ENCODE results near the gene ABCG4.

DNA sequence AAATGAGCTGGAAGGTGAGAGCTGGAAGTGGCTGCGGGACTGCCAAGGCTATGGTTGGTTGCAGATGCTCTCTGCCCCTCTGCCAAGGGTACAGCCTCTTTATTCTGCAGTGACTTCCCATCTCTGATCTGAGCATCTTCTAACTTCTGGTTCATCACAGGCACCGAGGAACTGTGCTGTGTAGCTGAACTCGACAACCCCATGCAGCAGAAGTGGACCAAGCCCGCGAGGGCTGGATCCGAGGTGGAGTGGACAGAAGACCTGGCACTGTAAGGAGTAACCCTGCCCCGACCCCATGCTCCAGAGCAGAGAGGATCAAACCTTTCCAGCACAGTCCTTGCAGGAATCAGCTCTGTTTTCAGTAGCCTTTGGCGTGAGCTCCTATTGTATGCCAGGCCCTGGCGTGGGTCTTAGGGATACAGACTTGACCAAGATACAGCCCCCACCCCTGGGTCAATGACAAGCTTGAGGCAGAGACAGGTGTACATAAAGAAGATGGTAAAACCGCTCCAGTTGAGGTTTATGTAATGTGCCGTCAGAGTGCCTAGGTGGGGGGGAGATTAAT, 37.4 kb upstream of the ABCG4 start:
- TF ChIP-seq REST (IDR thresholded peaks at IDR 0.05; ENCODE audit: low read depth) (no peak), TAF1 (IDR thresholded peaks at IDR 0.05; ENCODE audit: low read depth) (no peak), CREB1 (IDR thresholded peaks at IDR 0.05; ENCODE audit: low read depth) (no peak), CEBPB (IDR thresholded peaks at IDR 0.05) (no peak), EP300 (IDR thresholded peaks at IDR 0.05; ENCODE audit: borderline replicate concordance) (no peak), YY1 (IDR thresholded peaks at IDR 0.05; ENCODE audit: low read depth) (no peak), TEAD4 (IDR thresholded peaks at IDR 0.05) (no peak), RAD21 (IDR thresholded peaks at IDR 0.05; ENCODE audit: low read depth) (no peak), NFIC (IDR thresholded peaks at IDR 0.05) (no peak)
- TF ChIP-seq, protein P1, sequence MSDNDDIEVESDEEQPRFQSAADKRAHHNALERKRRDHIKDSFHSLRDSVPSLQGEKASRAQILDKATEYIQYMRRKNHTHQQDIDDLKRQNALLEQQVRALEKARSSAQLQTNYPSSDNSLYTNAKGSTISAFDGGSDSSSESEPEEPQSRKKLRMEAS (IDR thresholded peaks at IDR 0.05): no peak
